ENCODE data around the gene THOC5. TPM values are rescaled to one million over a fixed set of nuclear protein-coding genes. Genes with fewer than 3 reads are reported as not detected.
"Not testable (repeated sequence)": the region's sequence is repeated elsewhere in the genome, so short reads cannot be mapped to it uniquely, and the experiment has no call there.

The THOC5 gene
- total RNA-seq, 1 experiment from 2014 or later: 75.3 TPM

- in situ Hi-C loops (cut with HindIII; ENCODE audit: low pct_unique_long_range_greater_than_20kb, low sequenced_read_pairs): no loop called here
- DNase-seq (ENCODE audit: low read depth): no peak
Observed at GRCh38 chr22:29567338-29567737, 13.8 kb upstream of the THOC5 start.

GRCh38 chr22:29566513-29566912, 13.0 kb upstream of the THOC5 start:
- in situ Hi-C loops (cut with HindIII; ENCODE audit: low pct_unique_long_range_greater_than_20kb, low sequenced_read_pairs); DNase-seq (ENCODE audit: low read depth): not testable (repeated sequence)

DNA sequence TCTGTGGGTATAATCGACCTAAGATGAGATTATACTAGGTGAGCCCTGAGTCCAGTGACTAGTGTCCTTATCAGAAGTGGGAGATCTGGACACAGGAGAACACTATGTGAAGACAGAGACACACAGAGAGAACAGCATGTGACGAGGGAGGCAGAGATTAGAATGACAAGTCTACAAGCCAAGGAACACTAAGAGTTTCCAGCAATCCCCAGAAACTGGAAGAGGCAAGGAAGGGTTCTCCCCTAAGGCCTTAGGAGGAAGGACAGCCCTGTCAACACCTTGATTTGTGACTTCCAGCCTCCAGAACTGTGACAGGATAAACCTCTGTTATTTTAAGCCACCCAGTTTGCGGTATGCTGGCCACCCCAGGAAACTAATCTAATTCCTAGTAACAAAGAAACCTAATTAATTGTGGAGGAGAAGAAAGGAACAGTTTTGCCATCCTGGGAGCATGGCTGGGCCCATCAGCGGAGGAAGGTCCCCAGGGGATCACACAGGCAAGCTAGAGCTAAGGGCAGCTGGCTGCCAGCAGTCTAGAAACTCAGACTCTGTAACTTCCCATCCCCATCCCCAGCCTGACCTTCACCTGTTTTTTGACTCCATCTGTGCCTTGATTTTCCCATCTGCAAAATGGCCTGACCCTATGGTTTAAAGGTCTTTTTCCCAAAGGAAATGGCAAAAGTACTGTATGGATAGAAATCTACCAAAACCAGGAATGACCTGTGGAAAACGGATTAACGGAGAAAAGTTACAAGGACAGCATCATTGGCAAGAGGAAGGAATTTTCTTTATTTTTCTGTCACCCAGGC, 10.3 kb upstream of the THOC5 start:
- DNase-seq (ENCODE audit: low read depth): no peak
- in situ Hi-C loops (cut with HindIII; ENCODE audit: low pct_unique_long_range_greater_than_20kb, low sequenced_read_pairs): no loop called here

GRCh38 chr22:29559853-29560252, 6.3 kb upstream of the THOC5 start:
- in situ Hi-C loops (cut with HindIII; ENCODE audit: low pct_unique_long_range_greater_than_20kb, low sequenced_read_pairs): no loop called here
- no peak for DNase-seq (ENCODE audit: low read depth)

DNA sequence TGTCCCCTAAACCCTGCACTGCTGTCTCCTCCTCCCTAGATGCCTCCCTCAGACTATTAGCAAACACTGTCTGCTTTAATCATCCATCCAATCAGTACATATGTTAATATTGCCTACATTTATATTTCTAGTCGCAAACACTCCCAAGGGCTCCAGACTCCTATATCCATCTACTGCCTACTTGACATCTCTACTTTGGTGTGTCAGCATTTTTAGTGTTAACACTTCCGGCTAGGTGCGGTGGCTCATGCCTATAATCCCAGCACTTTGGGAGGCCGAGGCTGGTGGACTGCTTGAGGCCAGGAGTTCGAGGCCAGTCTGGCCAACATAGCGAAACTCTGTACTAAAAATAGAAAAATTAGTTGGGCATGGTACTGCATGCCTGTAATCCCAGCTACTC, 5.5 kb upstream of the THOC5 start:
- in situ Hi-C loops (cut with HindIII; ENCODE audit: low pct_unique_long_range_greater_than_20kb, low sequenced_read_pairs): no loop called here
- DNase-seq (ENCODE audit: low read depth): no peak

DNA sequence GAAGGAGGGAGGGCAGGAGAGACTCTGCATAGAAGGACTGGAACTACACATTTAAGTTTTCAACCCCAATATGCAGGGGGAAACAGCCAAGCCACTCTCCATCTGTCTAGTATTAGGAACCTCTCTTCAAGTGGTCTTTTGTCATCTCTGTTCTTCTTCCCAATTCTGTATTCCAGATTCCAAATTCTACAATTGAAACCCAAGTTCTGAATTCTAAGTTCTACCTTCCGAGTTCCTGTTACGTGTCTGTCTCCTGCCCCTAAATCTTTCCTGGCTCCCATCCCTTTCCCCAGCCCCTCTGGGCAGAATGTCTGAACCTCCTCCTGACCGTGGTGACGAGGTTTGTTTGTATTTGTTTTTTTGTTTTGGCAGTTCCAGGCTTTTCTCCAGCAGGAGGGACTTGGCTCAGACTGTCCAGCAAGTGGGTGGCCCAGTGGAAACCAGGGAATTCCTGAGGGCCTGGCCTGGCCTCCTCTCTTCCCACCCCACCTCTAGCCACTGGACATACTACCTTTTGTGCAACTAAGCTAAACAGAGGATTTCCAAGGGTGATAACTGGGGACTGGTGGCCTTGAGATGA, 1.6 kb upstream of the THOC5 start:
- in situ Hi-C loops (cut with HindIII; ENCODE audit: low pct_unique_long_range_greater_than_20kb, low sequenced_read_pairs): no loop called here
- DNase-seq (ENCODE audit: low read depth): no peak

DNA sequence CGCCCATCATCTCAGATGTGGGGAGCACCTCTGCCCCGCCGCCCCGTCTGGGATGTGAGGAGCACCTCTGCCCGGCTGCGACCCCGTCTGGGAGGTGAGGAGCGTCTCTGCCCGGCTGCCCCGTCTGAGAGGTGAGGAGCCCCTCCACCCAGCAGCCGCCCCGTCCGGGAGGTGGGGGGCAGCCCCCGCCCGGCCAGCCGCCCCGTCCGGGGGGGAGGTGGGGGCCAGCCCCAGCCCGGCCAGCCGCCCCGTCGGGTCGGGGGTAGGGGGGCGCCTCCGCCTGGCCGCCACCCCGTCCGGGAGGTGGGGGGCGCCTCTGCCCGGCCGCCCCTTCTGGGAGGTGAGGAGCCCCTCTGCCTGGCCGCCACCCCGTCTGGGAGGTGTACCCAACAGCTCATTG, 1.2 kb downstream of the THOC5 start:
- in situ Hi-C loops (cut with HindIII; ENCODE audit: low pct_unique_long_range_greater_than_20kb, low sequenced_read_pairs); DNase-seq (ENCODE audit: low read depth): not testable (repeated sequence)

DNA sequence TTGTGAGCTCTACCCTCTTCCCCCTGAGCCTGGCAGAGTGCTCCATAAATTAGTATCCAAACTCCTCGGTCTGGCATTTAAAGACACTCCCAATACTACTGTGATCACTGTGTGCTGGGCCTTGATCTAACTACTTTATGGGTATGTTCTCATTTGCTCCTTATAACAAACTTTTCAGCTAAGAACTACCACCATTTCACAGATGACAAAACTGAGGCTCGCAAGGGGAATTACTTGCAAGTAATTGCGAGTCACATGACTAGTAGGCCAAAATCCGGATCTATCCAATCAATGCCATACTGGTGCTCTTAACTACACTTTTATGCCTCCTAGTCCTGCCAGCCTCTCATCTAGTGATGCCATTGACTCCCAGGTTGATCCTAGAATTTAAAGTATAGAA, 3.6 kb downstream of the THOC5 start:
- in situ Hi-C loops (cut with HindIII; ENCODE audit: low pct_unique_long_range_greater_than_20kb, low sequenced_read_pairs): no loop called here
- no peak for DNase-seq (ENCODE audit: low read depth)

DNA sequence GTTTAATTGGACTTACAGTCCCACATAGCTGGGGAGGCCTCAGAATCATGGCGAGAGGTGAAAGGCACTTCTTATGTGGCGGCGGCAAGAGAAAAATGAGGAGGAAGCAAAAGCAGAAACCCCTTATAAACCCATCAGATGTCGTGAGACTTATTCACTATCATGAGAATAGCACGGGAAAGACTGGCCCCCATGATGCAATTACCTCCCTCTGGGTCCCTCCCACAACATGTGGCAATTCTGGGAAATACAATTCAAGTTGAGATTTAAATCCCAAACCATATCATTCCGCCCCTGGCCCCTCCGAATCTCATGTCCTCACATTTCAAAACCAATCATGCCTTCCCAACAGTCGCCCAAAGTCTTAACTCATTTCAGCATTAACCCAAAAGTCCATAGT, 8.5 kb downstream of the THOC5 start:
- DNase-seq (ENCODE audit: low read depth); in situ Hi-C loops (cut with HindIII; ENCODE audit: low pct_unique_long_range_greater_than_20kb, low sequenced_read_pairs): not testable (repeated sequence)

GRCh38 chr22:29541845-29542244, 11.7 kb downstream of the THOC5 start:
- in situ Hi-C loops (cut with HindIII; ENCODE audit: low pct_unique_long_range_greater_than_20kb, low sequenced_read_pairs): no loop called here
- DNase-seq (ENCODE audit: low read depth): no peak

DNA sequence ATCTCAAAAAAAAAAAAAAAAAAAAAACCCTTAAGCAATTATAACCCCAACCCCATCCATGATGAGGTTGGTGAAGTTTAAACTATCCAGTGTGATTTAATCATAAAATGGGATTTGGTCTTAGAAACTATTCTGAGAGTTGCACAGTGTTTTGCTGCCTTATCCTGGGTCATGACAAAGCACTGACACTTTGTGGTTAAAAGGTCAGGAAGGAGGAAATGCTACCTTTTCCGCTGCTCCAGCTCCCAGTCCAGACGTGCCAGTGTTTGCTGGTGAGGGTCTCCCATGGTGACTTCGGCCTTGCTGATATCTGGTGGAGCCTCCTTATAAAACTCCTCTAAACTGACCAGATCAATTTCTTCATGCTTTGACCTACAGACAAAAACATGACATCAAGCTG, 14.5 kb downstream of the THOC5 start:
- no peak for DNase-seq (ENCODE audit: low read depth)
- in situ Hi-C loops (cut with HindIII; ENCODE audit: low pct_unique_long_range_greater_than_20kb, low sequenced_read_pairs): no loop called here

DNA sequence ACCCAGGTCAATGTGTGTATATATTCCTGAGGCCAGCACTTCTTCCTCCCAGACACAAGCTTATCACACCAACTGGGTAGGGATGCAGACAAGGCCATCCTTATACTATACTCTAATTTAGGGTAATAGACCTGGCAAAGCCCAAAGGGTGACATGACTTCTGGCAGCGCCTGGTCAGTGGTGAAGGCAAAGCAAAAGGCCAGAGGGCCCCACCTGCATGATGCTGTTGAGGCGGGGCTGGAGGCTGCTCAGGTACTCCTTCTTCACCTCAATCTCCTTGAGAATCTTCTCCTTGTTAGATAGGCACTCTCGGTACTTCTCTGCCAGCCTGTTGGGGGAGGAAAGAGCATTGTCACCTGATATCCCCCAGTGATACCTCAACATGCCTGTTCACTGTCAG, 17.1 kb downstream of the THOC5 start:
- in situ Hi-C loops (cut with HindIII; ENCODE audit: low pct_unique_long_range_greater_than_20kb, low sequenced_read_pairs): no loop called here
- DNase-seq (ENCODE audit: low read depth): no peak

GRCh38 chr22:29531419-29531818, 22.1 kb downstream of the THOC5 start:
- no peak for DNase-seq (ENCODE audit: low read depth)
- in situ Hi-C loops (cut with HindIII; ENCODE audit: low pct_unique_long_range_greater_than_20kb, low sequenced_read_pairs): no loop called here

- in situ Hi-C loops (cut with HindIII; ENCODE audit: low pct_unique_long_range_greater_than_20kb, low sequenced_read_pairs): no loop called here
- no peak for DNase-seq (ENCODE audit: low read depth)
Observed at GRCh38 chr22:29530716-29531115, 22.8 kb downstream of the THOC5 start.

DNA sequence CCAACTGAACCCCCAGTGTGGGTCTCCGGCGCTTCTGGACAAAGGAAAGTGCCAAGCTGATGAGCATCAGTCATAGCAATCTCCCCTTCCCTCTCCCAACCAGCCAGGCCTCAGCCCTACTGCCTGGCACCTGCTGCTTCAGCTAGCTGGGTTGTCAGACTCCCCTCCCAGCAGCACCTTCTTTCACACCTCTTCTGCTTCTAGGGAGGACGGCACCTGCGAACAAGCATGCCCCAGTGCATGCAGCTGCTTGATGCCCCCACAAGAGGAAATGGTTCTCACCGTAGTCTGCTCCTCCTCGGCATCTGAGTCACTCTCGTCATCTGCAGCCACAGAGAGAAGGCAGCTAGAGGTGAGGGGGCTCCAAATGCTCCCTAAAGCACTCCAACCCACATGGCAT, 25.4 kb downstream of the THOC5 start:
- DNase-seq (ENCODE audit: low read depth): no peak
- in situ Hi-C loops (cut with HindIII; ENCODE audit: low pct_unique_long_range_greater_than_20kb, low sequenced_read_pairs): no loop called here

DNA sequence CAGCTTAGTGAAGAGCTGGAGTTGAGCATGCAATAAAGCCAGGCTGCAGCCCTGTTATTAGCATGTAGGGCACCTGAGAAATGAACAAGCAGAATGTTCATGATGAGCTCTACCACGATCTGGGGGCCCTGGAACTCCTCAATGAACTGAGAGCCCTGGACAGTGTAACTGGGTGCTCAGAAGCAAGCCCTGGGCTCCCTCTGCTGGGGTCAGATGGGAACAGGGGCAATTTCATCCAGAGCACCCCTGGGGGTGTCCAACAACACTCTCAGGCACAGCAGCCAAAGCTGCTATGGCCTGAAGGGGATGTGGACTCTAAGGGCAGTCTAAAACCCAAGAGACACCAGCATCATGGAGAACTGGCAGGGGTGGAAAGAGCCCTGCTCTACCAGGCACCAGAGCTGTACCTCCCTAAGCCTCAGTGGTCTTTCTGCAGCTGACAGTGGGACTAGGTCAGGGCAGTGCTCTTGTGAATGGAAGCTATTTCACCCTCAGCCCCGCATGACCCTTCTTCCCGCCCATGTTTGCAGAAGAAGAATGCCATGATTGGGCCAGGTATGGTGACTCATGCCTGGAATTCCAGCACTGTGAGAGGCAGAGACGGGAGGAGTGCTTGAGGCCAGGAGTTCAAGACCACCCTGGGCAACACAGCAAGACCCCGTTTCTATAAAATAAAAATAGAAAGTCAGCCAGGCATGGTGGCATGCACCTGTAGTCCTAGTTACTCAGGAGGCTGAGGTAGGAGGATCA, 28.9 kb downstream of the THOC5 start:
- in situ Hi-C loops (cut with HindIII; ENCODE audit: low pct_unique_long_range_greater_than_20kb, low sequenced_read_pairs): no loop called here
- DNase-seq (ENCODE audit: low read depth): peak; percentile 30

GRCh38 chr22:29523761-29524160, 29.8 kb downstream of the THOC5 start:
- DNase-seq (ENCODE audit: low read depth): no peak
- in situ Hi-C loops (cut with HindIII; ENCODE audit: low pct_unique_long_range_greater_than_20kb, low sequenced_read_pairs): no loop called here

- in situ Hi-C loops (cut with HindIII; ENCODE audit: low pct_unique_long_range_greater_than_20kb, low sequenced_read_pairs): no loop called here
- no peak for DNase-seq (ENCODE audit: low read depth)
Observed at GRCh38 chr22:29521526-29521925, 32.0 kb downstream of the THOC5 start.

GRCh38 chr22:29520851-29521250, 32.7 kb downstream of the THOC5 start:
- DNase-seq (ENCODE audit: low read depth): peak; percentile 63
- in situ Hi-C loops (cut with HindIII; ENCODE audit: low pct_unique_long_range_greater_than_20kb, low sequenced_read_pairs): no loop called here

Measured in Caki2 (cell line).